Mesodermal cell (in vitro differentiated cells): Measurements from ENCODE around the gene ITIH5.

ENCODE experiments used
- H3K27ac ChIP-seq: 2 replicates; pipeline ENCODE4 v1.7.0; 2013; ENCODE audit warnings: mild to moderate bottlenecking, low read depth, low read length, moderate library complexity; ENCODE audit not compliant: severe bottlenecking
- H3K36me3 ChIP-seq: 2 replicates; pipeline ENCODE4 v1.7.1; 2013; ENCODE audit warnings: mild to moderate bottlenecking, low read length, moderate library complexity; ENCODE audit not compliant: control insufficient read depth, insufficient read depth
- H3K4me1 ChIP-seq: one replicate; pipeline ENCODE4 v1.7.1; 2013; ENCODE audit warnings: mild to moderate bottlenecking, low read length; ENCODE audit not compliant: insufficient read depth, control insufficient read depth, poor library complexity, severe bottlenecking
- H3K4me3 ChIP-seq: 2 replicates; pipeline ENCODE4 v1.7.0; 2013; ENCODE audit warnings: low read length, control low read depth, mild to moderate bottlenecking; ENCODE audit not compliant: insufficient read depth, poor library complexity, severe bottlenecking; ENCODE audit errors: extremely low read depth
- H3K9me3 ChIP-seq: 2 replicates; pipeline ENCODE4 v1.7.1; 2013; ENCODE audit warnings: mild to moderate bottlenecking, low read length, moderate library complexity; ENCODE audit not compliant: control insufficient read depth
- WGBS, 2 experiments: methylation state at CpG; one replicate each; pipeline ENCODE4 v1.1.5; 2013; ENCODE audit warnings: missing lambda C conversion rate in 2 of 2; ENCODE audit not compliant: insufficient coverage in 2 of 2; 5-methylcytosine and 5-hydroxymethylcytosine counted together

The ITIH5 gene

GRCh38 chr10:7625836-7626235, 40.9 kb downstream of the ITIH5 start:
- Histone ChIP-seq H3K27ac (no peak overlapping the region), H3K9me3 (no peaks in the 10 kb centered on the region), H3K36me3 (no peaks in the 10 kb centered on the region), H3K4me3 (no peak overlapping the region), H3K4me1 (no peaks in the 10 kb centered on the region)
- WGBS, 2 experiments: 96 to 100% methylated on average over 5 to 6 of the region's 7 CpGs

GRCh38 chr10:7625009-7625408, 41.8 kb downstream of the ITIH5 start:
- Histone ChIP-seq H3K9me3 (no peaks in the 10 kb centered on the region), H3K4me1 (no peaks in the 10 kb centered on the region), H3K27ac (no peak overlapping the region), H3K36me3 (no peaks in the 10 kb centered on the region), H3K4me3 (no peak overlapping the region)
- WGBS, 2 experiments: 90% methylated on average over 2 of the region's 2 CpGs; no CpG with 5 or more reads in 1 of the 2 experiments

- no peaks in the 10 kb centered on the region for H3K36me3 ChIP-seq
- no peaks in the 10 kb centered on the region for H3K9me3 ChIP-seq
- 0 to 45% methylated on average over 1 to 2 of the region's 6 CpGs for WGBS, 2 experiments
- H3K4me3 ChIP-seq: no peak overlapping the region
- no peak overlapping the region for H3K27ac ChIP-seq
- H3K4me1 ChIP-seq: no peaks in the 10 kb centered on the region
These were observed 43.8 kb downstream of the ITIH5 start for GRCh38 chr10:7622969-7623368.

GRCh38 chr10:7618461-7618860, 48.3 kb downstream of the ITIH5 start:
- no peaks in the 10 kb centered on the region for H3K9me3 ChIP-seq
- no peak overlapping the region for H3K4me3 ChIP-seq
- WGBS, 2 experiments: 80% methylated on average over 1 of the region's 2 CpGs; no CpG with 5 or more reads in 1 of the 2 experiments
- H3K4me1 ChIP-seq: no peaks in the 10 kb centered on the region
- H3K27ac ChIP-seq: no peak overlapping the region
- H3K36me3 ChIP-seq: no peaks in the 10 kb centered on the region

- H3K27ac ChIP-seq: no peak overlapping the region
- H3K4me1 ChIP-seq: no peaks in the 10 kb centered on the region
- H3K36me3 ChIP-seq: no peaks in the 10 kb centered on the region
- WGBS, 2 experiments: no CpG with 5 or more reads among the region's 3 CpGs
- H3K4me3 ChIP-seq: no peak overlapping the region
- H3K9me3 ChIP-seq: no peaks in the 10 kb centered on the region
These were observed 54.9 kb downstream of the ITIH5 start for GRCh38 chr10:7611909-7612308.

GRCh38 chr10:7610651-7611389, 55.9 kb downstream of the ITIH5 start:
- Histone ChIP-seq H3K4me1 (no peaks in the 10 kb centered on the region), H3K27ac (no peak overlapping the region), H3K4me3 (no peak overlapping the region), H3K9me3 (no peaks in the 10 kb centered on the region), H3K36me3 (no peaks in the 10 kb centered on the region)
- WGBS, 2 experiments: 89 to 90% methylated on average over 5 to 6 of the region's 7 CpGs

GRCh38 chr10:7610026-7610425, 56.7 kb downstream of the ITIH5 start:
- Histone ChIP-seq H3K27ac (no peak overlapping the region), H3K36me3 (no peaks in the 10 kb centered on the region), H3K4me1 (no peaks in the 10 kb centered on the region), H3K9me3 (no peaks in the 10 kb centered on the region), H3K4me3 (no peak overlapping the region)
- 45 to 82% methylated on average over 2 of the region's 3 CpGs for WGBS, 2 experiments

GRCh38 chr10:7609556-7609955, 57.2 kb downstream of the ITIH5 start:
- no peaks in the 10 kb centered on the region for H3K36me3 ChIP-seq
- H3K9me3 ChIP-seq: no peaks in the 10 kb centered on the region
- H3K4me3 ChIP-seq: no peak overlapping the region
- no peak overlapping the region for H3K27ac ChIP-seq
- WGBS, 2 experiments: 92% methylated on average over 2 to 5 of the region's 5 CpGs
- H3K4me1 ChIP-seq: no peaks in the 10 kb centered on the region

GRCh38 chr10:7608001-7608400, 58.8 kb downstream of the ITIH5 start:
- H3K36me3 ChIP-seq: no peaks in the 10 kb centered on the region
- H3K27ac ChIP-seq: no peak overlapping the region
- H3K9me3 ChIP-seq: no peaks in the 10 kb centered on the region
- no peak overlapping the region for H3K4me3 ChIP-seq
- 90 to 97% methylated on average over 8 to 9 of the region's 11 CpGs for WGBS, 2 experiments
- no peaks in the 10 kb centered on the region for H3K4me1 ChIP-seq

GRCh38 chr10:7606951-7607404, 59.8 kb downstream of the ITIH5 start:
- H3K9me3 ChIP-seq: no peaks in the 10 kb centered on the region
- H3K4me1 ChIP-seq: no peaks in the 10 kb centered on the region
- WGBS, 2 experiments: 79 to 86% methylated on average over 4 of the region's 4 CpGs
- no peak overlapping the region for H3K4me3 ChIP-seq
- no peaks in the 10 kb centered on the region for H3K36me3 ChIP-seq
- no peak overlapping the region for H3K27ac ChIP-seq

- 88 to 96% methylated on average over 8 to 11 of the region's 11 CpGs for WGBS, 2 experiments
- Histone ChIP-seq H3K36me3 (no peaks in the 10 kb centered on the region), H3K9me3 (no peaks in the 10 kb centered on the region), H3K27ac (no peak overlapping the region), H3K4me3 (no peak overlapping the region), H3K4me1 (no peaks in the 10 kb centered on the region)
These were observed 61.0 kb downstream of the ITIH5 start for GRCh38 chr10:7605565-7606295.
